ENCODE data around the gene UTY.

GRCh38 chrY:13351443-13351842 lies 128.4 kb downstream of the UTY start:
- TF ChIP-seq CTCF (IDR thresholded peaks at IDR 0.05; ENCODE audit: extremely low read depth in 1 of 2, insufficient read depth in 1 of 2, low read depth in 1 of 2, low read length in 2 of 2), result no peak
- TF ChIP-seq MAX (IDR thresholded peaks at IDR 0.05; ENCODE audit: insufficient read depth, insufficient read length), result no peak
- no peak for TF ChIP-seq EZH2 (IDR thresholded peaks at IDR 0.05; ENCODE audit: borderline replicate concordance, low read depth, low read length, severe bottlenecking)
- TF ChIP-seq POLR2A (IDR thresholded peaks at IDR 0.05; ENCODE audit: low read depth, low read length), result no peak
- no peak for TF ChIP-seq POLR2AphosphoS5 (IDR thresholded peaks at IDR 0.05; ENCODE audit: insufficient read depth, low read depth, low read length)
- no peak for TF ChIP-seq MYC (IDR thresholded peaks at IDR 0.05; ENCODE audit: low read depth, low read length)
- TF ChIP-seq JUN (IDR thresholded peaks at IDR 0.05; ENCODE audit: borderline replicate concordance, insufficient read depth, insufficient read length, low read depth), result no peak
- no peak for TF ChIP-seq GATA2 (IDR thresholded peaks at IDR 0.05; ENCODE audit: insufficient read depth, insufficient read length, low read depth, low read length)
